Measurements from ENCODE around the gene ECE1. TPM values are rescaled to one million over a fixed set of nuclear protein-coding genes. Genes with fewer than 3 reads are reported as not detected.

ECE1 gene
- total and polyA plus RNA-seq, 2 experiments from 2014 or later = 82.3 to 100 TPM

GRCh38 chr1:21312407-21312992 lies 22.2 kb upstream of the ECE1 start:
- Histone ChIP-seq H3K27me3 (replicated peaks; ENCODE audit: insufficient read depth) (no peaks in the 10 kb centered on the region), H3K9ac (no peak overlapping the region), H3K4me3 (no peak overlapping the region), H3K79me2 (ENCODE audit: insufficient read depth) (peaks cover 41% of the 10 kb centered on the region), H3F3A (ENCODE audit: insufficient read depth) (peaks cover 46% of the 10 kb centered on the region), H4K20me1 (ENCODE audit: insufficient read depth) (no peaks in the 10 kb centered on the region), H2AFZ (no peak overlapping the region), H3K27ac (peak overlapping the region; percentile 37), H3K9me3 (ENCODE audit: low read depth) (no peaks in the 10 kb centered on the region), H3K36me3 (ENCODE audit: low read depth) (no peaks in the 10 kb centered on the region), H3K9me2 (ENCODE audit: insufficient read depth) (no peaks in the 10 kb centered on the region), H3K4me1 (ENCODE audit: insufficient read depth) (peaks cover 57% of the 10 kb centered on the region), H3K4me2 (ENCODE audit: unreplicated experiment) (no peak overlapping the region)
- no peak for DNase-seq
- in situ Hi-C loops (cut with MboI) = no loop called here
- WGBS, 2 experiments (ENCODE audit: low coverage in 1 of 2, low lambda C conversion rate in 2 of 2, missing lambda C conversion rate in 2 of 2) = 81 to 90% methylated on average over 4 of the region's 4 CpGs
- no peak for TF ChIP-seq EZH2 (IDR thresholded peaks at IDR 0.05; ENCODE audit: insufficient read depth, poor library complexity, severe bottlenecking)

DNA sequence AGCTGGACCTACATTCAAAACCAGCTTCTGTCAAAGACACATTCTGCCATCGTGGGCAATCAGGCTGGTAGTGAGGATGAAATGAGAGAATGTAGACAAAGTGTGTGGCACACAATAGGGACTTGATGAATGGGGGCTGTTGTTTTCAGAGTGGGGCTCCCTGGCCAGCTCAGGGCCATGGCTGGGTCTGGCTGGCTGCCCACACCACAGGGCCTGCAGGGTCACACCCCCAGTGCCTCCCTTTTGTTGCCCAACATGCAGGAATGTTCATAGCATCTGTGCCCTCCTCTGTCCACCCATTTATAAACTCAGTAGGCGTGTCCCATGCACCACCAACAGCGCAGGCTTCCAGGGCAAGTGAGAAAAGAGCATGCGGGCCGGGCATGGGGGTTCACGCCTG lies 20.8 kb upstream of the ECE1 start:
- 88 to 92% methylated on average over 6 of the region's 6 CpGs for WGBS, 2 experiments (ENCODE audit: low coverage in 1 of 2, low lambda C conversion rate in 2 of 2, missing lambda C conversion rate in 2 of 2)

DNA sequence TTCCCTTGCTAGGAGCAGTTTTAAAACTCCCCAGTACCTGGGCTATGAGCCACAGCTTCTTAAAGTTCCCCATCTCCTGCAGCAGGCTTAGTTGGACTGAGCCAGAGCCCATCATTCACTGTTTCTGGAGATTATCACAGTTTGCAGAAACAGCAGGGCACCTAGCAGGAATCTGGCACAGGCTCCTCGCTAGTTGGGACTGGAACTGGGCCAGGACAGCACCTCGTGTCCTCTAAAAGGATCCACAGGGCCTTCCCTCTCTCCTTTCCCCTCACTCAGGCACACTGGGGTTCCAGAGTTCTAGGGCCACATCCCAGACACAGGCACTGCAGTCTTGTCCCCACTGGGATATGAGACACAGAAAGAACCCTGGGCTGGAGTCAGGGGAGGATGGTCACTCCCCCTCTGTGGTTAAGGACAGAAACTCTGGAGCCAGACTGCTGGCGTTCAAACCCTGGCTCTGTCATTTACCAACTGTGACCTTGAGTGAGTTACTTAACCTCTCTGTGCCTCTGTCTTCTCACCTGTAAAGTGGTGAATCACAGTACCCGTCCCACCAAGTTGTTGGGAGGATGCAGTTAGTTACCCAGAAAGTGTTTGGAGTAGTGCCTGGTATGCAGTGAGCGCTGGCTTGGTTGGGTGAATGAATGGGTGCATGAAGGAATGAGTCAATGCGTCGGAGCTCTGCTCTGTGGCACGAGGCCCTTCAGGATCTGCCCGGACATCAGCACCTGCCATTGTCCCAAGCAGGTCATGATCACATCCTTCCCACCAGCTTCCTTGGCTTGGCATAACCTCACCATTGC lies 18.8 kb upstream of the ECE1 start:
- no peaks in the 10 kb centered on the region for H3K27me3 ChIP-seq (replicated peaks; ENCODE audit: insufficient read depth)
- peak overlapping the region; percentile 14 for H3K27ac ChIP-seq
- TF ChIP-seq EZH2phosphoT487 (IDR thresholded peaks at IDR 0.05; ENCODE audit: insufficient read depth, low read depth) (no peak), EZH2 (IDR thresholded peaks at IDR 0.05; ENCODE audit: insufficient read depth, poor library complexity, severe bottlenecking) (no peak)
- no peak overlapping the region for H2AFZ ChIP-seq
- no peaks in the 10 kb centered on the region for H3K9me2 ChIP-seq (ENCODE audit: insufficient read depth)
- H3K4me3 ChIP-seq = no peak overlapping the region
- in situ Hi-C loops (cut with MboI) = no loop called here
- H4K20me1 ChIP-seq (ENCODE audit: insufficient read depth) = no peaks in the 10 kb centered on the region
- no peaks in the 10 kb centered on the region for H3K9me3 ChIP-seq (ENCODE audit: low read depth)
- H3K4me2 ChIP-seq (ENCODE audit: unreplicated experiment) = no peak overlapping the region
- peaks cover 44% of the 10 kb centered on the region for H3F3A ChIP-seq (ENCODE audit: insufficient read depth)
- peaks cover 48% of the 10 kb centered on the region for H3K79me2 ChIP-seq (ENCODE audit: insufficient read depth)
- DNase-seq = peak; percentile 84
- no peak overlapping the region for H3K9ac ChIP-seq
- peaks cover 49% of the 10 kb centered on the region for H3K4me1 ChIP-seq (ENCODE audit: insufficient read depth)
- no peaks in the 10 kb centered on the region for H3K36me3 ChIP-seq (ENCODE audit: low read depth)
- 15 to 30% methylated on average over 9 of the region's 9 CpGs for WGBS, 2 experiments (ENCODE audit: low coverage in 1 of 2, low lambda C conversion rate in 2 of 2, missing lambda C conversion rate in 2 of 2)

More for the DNA sequence above, 20.8 kb upstream of the ECE1 start:
- Histone ChIP-seq H2AFZ (no peak overlapping the region), H3K9me2 (ENCODE audit: insufficient read depth) (no peaks in the 10 kb centered on the region), H3F3A (ENCODE audit: insufficient read depth) (peaks cover 37% of the 10 kb centered on the region), H3K9ac (no peak overlapping the region), H3K27ac (no peak overlapping the region), H3K4me1 (ENCODE audit: insufficient read depth) (peaks cover 53% of the 10 kb centered on the region), H3K4me2 (ENCODE audit: unreplicated experiment) (no peak overlapping the region), H3K27me3 (replicated peaks; ENCODE audit: insufficient read depth) (no peaks in the 10 kb centered on the region), H3K9me3 (ENCODE audit: low read depth) (no peaks in the 10 kb centered on the region), H3K4me3 (no peak overlapping the region), H4K20me1 (ENCODE audit: insufficient read depth) (no peaks in the 10 kb centered on the region), H3K79me2 (ENCODE audit: insufficient read depth) (peaks cover 48% of the 10 kb centered on the region), H3K36me3 (ENCODE audit: low read depth) (no peaks in the 10 kb centered on the region)
- TF ChIP-seq EZH2 (IDR thresholded peaks at IDR 0.05; ENCODE audit: insufficient read depth, poor library complexity, severe bottlenecking) = no peak
- TF ChIP-seq EZH2phosphoT487 (IDR thresholded peaks at IDR 0.05; ENCODE audit: insufficient read depth, low read depth) = no peak
- no peak for DNase-seq
- in situ Hi-C loops (cut with MboI) = no loop called here

DNA sequence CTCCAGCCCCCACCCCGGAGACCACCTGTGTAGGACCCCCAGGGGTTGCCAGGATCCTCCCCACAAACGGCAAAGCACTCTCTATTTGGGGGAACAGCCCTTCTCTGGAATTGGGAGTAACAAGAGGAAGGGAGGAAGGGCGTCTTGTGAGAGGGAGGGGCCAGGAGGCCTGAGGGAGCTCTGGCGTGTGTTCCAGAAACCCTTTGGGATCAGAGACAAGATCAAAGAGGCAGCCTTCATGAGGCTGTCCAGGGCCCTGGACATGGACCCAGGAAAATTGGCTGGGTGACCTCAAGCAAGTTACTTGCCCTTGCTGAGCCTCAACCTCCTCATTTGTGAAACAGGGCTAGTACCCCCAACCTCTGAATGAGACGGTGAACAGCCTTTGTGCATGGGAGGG lies 18.1 kb upstream of the ECE1 start:
- peaks cover 40% of the 10 kb centered on the region for H3F3A ChIP-seq (ENCODE audit: insufficient read depth)
- DNase-seq = no peak
- no peaks in the 10 kb centered on the region for H4K20me1 ChIP-seq (ENCODE audit: insufficient read depth)
- WGBS, 2 experiments (ENCODE audit: low coverage in 1 of 2, low lambda C conversion rate in 2 of 2, missing lambda C conversion rate in 2 of 2) = 36 to 44% methylated on average over 5 of the region's 5 CpGs
- TF ChIP-seq EZH2phosphoT487 (IDR thresholded peaks at IDR 0.05; ENCODE audit: insufficient read depth, low read depth) (no peak), EZH2 (IDR thresholded peaks at IDR 0.05; ENCODE audit: insufficient read depth, poor library complexity, severe bottlenecking) (no peak)
- H3K79me2 ChIP-seq (ENCODE audit: insufficient read depth) = peaks cover 46% of the 10 kb centered on the region
- no peaks in the 10 kb centered on the region for H3K27me3 ChIP-seq (replicated peaks; ENCODE audit: insufficient read depth)
- no peaks in the 10 kb centered on the region for H3K9me2 ChIP-seq (ENCODE audit: insufficient read depth)
- no peak overlapping the region for H3K9ac ChIP-seq
- H3K4me1 ChIP-seq (ENCODE audit: insufficient read depth) = peaks cover 48% of the 10 kb centered on the region
- no peaks in the 10 kb centered on the region for H3K36me3 ChIP-seq (ENCODE audit: low read depth)
- no peaks in the 10 kb centered on the region for H3K9me3 ChIP-seq (ENCODE audit: low read depth)
- in situ Hi-C loops (cut with MboI) = no loop called here
- no peak overlapping the region for H3K4me3 ChIP-seq
- H3K4me2 ChIP-seq (ENCODE audit: unreplicated experiment) = no peak overlapping the region
- H3K27ac ChIP-seq = no peak overlapping the region
- no peak overlapping the region for H2AFZ ChIP-seq
